ENCODE data around the gene RNF166.

The RNF166 gene

DNA sequence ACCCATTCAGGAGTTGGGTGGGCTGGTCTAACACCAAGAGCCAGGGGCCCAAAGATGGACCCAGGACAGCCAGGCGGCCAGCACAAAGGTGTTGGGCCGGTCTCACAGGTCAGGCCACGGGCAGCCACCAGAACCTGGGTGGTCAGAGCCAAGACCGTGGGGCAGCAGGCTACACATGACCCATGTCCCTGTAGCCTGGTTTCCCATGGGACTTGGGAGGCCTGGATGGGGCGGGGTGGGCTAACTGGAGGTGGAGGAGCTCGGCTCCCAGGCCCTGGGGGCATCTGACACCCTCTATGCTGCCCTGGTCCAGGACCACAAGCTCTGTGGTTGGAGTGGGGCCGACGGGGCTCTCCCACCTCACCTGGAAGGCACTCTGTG lies 17.3 kb upstream of the RNF166 start:
- DNase-seq: no peak

DNA sequence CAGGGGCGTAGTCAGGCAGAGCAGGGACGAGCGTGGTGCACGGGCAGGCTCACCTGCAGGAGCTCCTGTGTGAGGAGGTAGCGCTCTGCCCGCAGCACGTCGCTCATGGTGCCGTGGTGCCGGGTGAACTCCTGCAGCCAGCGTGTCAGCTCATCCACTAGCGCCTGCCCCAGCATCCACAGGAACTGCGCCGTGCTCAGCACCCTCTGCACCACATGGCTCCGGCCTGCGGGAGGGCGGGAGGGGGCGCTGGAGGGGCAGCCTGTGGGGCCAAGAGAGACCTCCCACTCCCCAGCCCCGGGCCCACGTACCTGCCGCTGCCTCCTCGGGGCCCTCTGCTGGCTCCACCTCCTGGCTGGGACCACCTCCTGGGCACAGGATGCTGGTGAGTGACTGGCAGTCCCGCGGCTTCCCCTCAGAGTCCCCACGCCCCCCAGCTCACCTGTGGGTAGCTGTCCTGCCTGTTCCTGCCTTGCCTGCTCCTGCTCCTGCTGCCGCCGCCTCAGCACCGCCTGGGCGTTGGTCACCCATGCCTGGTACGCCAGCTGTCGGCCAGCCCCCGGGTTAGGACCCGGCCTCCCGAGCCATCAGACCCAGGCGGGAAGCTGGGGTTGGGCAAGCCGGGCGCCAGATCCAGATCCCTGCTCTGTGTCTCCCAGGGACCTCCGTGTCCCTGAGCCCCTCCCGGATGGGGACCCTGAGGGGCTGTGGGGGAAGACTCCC lies 16.7 kb upstream of the RNF166 start:
- no peak for DNase-seq

DNA sequence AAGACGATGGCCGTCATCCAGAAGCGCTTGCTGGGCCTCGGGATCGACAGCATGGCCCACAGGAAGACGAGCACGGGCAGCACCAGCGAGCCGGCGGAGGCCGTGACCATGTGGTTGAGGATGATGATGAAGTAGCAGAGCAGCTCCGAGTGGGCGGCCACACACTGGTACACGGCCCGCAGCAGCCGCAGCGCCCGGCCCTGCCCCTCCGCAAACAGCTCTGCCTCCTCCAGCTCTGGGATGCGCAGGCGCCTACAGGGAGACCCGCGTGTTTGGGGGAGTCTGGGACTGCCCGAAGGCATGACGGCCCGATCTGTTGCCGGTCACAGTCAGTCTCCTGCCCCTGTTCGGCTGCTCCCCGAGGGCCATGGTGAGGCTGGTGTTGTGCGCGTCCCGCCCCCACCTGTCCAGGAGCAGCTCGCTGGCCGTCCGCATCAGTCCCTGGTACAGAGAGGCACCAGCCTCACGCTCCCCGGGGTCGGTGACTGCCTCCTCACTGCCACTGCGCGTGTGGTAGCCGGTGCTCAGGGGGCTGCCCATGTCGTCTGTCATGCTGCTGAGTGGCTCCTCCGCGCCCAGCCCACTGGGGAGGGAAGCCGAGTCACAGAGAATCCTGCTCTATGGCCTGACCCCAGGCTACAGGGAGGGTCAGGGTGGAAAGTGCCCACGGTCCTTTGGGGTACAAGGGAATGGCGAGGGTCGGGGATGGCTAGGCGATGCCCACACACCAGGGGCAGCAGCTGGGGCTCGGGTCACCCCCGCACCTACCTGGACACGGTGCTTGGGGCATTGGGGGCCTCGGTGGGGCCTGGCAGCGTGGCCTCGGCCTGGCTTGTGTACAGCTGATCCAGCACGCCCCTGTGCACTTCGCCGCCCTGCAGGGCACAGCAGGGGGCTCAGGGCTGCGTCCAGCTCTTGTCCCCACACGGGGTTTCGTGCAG lies 15.9 kb upstream of the RNF166 start:
- DNase-seq: no peak

DNA sequence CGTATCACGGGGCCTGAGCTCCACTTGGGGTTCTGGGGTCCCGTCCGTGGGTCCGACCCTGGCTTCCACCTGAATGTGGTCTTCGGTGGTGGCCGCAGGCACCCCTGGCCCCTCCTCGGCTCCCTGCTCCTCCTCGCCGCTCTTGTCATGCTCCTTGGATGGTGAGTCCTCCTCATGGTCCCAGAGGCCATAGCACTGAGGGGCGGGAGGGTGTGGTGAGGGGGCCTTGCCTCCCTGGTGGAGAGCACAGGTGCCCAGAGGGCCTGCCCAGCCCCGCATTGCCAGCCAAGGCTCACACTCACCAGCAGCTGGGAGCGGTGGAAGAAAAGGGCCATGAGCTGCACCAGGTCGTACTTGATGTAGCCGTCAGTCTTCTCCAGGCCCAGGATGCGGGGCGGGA lies 15.0 kb upstream of the RNF166 start:
- no peak for DNase-seq

DNA sequence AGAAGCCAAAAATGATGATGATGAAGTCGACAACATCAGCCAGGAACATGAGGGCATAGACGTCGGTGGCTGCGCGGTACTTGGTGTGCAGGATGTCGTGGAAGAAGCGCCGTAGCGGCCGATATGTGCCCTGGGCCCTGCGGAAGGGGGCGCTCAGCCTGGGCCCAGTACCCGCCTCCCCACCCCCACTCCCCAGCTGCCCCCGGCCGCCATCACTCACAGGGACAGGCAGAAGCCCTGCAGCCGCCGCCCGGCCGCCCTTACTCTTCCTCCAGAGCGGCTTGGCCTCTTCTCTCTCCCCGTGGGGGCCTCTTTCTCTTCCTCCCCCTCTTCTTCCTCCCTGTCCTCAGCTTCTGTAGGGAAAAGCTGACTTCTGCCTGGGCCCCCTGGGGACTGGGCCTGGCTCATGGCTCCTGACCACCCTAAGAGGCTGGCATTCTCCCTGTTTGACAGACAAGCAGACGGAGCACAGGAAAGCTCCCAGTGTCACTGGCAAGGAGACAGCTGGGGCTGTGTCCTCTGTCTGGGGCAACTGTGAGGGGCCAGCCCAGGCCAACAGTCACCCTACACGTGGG lies 14.3 kb upstream of the RNF166 start:
- no peak for DNase-seq

DNA sequence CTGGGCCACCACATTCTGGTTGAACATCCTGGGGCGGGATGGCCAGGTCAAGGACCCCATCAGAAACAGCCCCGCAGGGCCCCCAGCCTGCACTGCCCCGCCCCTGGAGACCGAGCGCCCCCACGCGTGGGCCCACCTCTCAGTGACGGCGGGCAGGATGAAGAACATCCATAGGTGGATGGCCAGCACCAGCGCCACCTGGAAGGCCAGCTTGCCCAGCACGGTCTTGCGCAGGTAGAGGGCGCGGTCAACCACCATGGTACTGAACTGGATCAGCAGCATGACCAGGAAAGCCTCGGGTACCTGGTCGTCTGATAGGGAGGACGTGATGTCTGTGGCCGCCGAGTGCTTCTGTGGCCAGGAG lies 13.7 kb upstream of the RNF166 start:
- DNase-seq: no peak

DNA sequence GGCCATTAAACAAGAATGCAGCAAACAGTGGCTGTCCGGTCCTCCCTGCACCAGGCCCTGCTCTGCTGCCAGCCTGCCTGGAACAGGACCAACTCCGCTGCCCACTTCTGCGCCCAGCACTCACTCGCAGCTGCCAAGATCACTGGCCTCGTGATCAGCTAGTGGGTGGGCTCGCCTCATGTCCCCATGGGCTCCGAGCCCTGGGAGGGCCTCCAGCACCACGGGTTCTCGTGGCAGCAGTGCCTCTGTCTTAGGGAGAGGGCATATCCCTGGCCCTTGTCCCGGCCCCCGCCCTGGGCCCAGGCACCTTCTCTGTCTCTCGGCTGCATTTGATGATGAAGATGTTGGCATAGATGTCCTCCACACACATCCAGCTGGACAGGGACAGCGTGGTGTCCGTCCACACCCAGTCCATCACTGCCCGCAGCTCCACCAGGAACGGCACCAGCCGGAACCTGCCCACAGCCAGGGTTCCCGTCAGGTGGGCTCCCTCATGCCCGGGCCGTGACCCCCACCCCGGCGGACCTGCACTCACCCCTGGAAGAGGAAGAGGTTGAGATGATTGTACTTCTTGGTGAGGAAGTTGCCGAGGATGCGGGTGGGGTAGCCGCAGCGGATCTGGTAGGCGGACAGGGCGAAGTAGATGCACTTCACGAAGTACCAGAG lies 13.2 kb upstream of the RNF166 start:
- DNase-seq: no peak

DNA sequence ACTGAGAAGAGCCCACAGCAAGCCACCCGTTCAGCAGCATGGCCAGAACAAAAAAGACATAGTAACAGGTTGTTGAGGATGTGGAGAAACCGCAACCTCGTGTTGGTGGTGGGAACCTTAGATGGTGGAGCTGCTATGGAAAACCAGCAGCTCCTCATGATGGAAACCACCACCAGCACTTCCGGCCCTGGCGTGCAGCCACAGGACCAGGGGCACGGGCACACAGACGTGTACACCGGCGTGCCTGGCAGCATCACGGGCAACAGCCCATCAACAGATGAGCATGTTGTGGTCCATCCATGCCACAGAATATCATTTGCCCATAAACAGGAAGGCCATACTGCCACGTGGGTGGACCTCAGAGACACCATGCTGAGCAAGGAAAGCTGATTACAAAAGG lies 12.0 kb upstream of the RNF166 start:
- no peak for DNase-seq

DNA sequence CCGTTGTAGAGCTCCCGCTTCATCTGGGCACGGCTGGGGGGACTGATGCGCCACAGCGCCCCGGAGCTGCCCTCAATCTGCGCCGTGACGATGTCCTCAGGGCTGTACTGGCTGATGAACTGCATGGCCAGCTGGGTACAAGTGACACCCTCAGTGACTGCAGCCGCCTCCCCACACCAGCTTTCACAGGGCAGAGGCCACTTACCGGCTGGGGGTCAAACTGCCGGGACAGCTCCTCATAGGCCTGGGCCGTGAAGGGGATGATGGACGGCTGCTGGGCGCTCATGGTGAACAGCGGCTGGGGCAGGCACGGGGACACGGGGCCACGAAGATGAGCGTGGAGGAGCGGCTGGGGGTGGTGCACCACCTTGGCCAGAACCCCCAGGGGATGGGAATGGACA lies 10.4 kb upstream of the RNF166 start:
- no peak for DNase-seq

DNA sequence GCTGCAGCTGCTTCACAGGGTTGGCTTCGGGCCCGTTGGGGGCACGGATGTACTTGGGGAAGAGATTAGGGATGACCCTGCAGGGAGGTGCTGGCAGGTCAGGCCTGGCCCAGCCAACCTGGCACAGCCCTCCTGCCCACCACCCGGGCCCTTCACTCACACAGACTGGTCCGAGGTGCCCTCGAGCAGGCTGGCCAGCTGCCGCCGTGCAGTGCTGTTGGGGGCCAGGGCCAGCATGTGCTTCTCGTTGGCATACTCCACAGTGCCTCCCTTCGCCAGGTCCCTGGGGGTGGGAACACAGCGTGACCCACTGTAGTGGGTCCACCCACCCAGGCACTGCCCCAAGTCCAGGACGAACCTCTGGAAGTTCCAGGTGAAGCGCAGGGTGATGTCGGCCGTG lies 10.0 kb upstream of the RNF166 start:
- DNase-seq: no peak

DNA sequence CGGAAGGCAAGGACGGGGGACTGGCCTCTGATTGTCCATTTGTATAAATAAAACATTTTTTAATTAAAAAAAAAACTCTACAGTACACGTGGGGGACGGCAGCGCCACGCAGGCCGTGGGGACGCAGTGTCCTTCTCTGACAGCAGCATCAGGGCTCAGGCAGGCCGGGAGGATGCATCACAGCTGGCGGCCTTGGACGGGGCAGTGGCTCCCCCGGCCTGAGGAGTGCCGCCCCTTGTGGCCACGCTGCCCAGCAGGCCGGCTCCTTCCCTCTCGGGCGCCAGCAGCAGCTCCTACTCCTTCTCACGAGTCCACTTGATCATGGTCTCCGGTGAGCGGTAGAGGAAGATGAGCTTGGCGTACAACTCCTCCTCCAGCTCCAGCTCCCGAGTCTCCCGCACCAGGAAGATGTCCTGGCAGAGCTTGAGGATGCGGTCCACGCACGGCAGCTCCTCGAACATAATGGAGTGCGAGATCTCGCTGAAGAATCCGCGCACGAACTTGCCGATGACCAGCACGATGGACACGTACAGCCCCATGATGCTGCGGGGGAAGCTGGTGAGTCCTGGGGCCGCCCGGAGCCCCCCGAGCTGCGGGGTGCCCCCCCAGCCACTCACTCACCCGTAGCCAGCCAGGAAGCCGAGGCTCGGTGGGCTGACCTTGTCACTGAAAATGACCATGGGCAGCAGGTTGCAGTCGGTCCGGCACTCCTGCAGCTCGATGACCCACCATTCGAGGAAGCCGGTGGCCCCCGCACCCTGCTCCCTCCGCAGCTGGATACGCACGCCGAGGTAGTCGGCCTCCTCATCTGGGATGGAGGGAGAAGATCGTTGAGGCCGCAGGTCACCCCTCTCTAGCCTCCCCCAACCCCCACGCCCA lies 9.3 kb upstream of the RNF166 start:
- DNase-seq: no peak

DNA sequence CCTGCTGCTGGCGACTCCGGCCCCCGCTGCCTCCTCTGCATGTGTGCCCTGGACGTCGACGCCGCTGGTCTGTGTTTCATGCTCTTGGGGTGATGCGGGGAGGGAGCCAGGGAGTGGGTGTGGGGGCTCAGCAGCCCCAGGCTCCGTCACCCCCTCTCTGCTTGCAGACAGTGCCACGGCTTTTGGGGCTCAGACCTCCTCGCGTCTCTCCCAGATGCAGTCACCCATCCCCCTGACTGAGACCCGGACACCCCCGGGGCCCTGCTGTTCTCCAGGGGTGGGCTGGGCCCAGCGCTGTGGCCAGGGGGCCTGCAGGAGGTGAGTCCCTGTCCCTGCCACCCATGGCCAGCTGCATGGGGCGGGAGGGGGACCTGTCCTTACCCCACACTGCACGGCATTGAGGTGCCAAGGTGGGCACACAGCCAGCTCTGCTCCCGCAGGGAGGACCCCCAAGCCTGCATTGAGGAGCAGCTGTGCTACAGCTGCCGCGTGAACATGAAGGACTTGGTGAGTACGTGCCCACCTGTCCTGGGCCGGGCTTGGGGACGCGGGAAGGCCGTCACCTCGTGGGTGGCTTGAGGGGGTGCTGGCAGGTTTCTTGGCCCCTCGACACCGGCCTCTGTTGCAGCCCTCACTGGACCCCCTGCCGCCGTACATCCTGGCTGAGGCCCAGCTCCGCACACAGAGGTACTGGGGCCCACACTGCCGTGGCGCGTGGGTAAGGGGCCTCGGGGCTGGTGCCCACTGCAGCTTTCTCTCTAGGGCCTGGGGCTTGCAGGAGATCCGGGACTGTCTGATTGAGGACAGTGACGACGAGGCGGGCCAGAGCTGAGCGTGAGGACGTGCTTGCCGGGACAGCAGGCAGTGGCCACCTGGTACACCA lies 8.5 kb upstream of the RNF166 start:
- no peak for DNase-seq

DNA sequence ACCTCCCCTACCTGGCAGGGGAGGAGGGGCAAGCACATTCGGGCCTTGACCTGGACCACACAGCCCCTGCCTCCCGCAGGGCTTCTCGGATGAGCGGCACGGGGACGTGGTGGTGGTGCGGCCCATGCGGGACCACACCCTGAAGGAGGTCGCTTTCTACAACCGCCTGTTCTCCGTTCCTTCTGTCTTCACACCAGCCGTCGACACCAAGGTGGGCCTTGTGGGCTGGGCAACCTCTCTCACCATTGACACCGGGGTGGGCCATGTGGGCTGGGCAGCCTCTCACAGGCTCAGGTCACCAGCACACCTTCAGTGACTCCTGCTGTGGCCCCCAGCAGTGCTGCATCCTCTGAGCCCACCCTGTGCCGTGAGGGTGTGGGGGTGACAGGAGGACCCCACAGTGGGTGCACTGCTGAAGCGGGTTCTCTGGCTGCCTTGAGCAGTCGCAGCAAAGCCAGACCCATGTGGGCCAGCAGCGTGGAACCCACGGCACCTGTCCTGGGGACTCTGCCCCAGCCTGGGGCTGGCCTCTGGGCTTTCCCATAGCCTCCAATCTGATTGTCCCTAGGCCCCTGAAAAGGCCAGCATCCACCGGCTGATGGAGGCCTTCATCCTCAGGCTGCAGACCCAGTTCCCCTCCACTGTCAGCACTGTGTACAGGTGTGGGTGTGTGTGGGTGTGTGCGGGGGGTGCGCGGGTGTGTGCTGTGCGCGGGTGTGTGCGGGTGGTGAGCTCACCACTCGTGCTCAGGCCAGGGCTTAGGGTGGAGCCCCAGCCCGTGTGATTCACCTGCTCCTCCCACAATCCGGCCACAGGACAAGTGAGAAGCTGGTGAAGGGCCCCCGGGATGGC lies 7.6 kb upstream of the RNF166 start:
- no peak for DNase-seq

DNA sequence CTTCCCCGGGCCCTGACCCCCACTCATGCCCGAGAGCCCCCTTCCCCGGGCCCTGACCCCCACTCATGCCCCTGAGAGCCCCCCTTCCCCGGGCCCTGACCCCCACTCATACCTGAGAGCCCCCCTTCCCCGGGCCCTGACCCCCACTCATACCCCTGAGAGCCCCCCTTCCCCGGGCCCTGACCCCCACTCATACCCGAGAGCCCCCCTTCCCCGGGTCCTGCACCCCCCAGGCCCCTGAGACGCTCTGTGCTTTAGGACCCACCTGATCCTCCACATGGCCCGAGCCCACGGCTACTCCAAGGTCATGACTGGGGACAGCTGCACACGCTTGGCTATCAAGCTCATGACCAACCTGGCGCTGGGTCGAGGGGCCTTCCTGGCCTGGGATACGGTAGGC lies 6.8 kb upstream of the RNF166 start:
- no peak for DNase-seq

DNA sequence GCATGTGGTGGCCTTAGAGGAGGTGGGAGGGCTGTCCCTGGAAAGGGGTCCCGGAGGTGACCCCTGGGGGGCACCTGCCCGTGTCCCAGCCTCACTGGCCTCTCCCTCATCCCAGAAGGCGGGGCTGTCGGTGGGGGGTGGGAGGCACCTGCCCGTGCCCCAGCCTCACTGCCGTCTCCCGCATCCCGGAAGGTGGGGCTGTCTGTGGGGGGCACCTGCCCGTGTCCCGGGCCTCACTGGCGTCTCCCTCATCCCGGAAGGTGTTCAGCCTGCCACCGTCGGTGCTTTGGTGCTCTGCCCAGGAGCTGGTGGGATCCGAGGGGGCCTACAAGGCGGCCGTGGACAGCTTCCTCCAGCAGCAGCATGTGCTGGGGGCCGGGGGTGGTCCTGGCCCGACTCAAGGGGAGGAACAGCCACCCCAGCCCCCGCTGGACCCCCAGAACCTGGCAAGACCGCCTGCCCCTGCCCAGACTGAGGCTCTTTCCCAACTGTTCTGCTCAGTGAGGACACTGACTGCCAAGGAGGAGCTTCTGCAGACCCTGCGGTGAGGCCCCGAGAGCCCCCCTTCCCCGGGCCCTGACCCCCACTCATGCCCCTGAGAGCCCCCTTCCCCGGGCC lies 6.3 kb upstream of the RNF166 start:
- DNase-seq: no peak

DNA sequence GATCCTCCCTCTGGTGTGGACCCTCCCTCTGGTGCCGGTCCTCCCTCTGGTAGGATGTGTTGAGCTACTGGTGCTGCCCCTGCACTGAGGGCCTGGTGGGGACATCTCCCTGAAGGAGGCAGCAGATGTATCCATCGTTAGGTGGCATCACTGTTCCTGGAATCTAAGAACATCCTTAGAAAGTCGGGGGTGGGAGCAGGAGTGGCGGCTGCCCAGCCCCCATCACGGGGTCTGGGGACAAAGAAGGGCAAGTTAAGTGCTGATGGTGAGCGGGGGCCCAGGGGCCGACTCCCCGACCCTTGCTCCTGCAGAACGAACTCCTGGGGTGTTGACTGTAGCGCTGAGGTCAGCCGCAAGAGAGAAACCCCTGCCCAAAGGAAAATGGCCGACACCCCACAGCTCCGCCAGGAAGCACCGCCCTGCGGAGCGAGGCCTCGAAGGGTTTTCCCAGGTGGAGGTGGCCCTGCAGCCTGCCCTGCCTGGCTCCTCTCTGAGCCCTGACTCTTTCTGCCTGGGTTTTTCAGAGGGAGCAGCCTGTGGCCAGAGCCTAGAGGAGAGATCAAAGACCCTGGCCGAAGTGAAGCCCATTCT lies 5.6 kb upstream of the RNF166 start:
- no peak for DNase-seq

DNA sequence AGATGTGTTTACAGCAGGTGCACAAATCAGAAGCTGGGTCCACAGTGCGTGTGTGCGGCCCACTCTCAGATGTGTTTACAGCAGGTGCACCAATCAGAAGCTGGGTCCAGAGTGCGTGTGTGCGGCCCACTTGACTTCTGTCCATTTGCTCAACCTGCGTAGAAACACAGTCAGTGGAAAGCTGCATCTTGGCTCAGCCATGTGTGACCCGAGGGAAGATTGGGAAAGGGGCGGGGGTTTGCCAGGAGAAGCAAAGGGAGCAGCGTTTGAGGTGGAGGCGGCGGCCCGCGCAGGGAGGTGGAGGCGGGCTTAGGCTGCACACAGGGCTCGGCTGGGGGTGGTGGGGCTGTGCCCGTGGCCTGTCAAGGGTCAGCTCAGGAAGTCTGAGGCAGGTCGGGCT lies 4.3 kb upstream of the RNF166 start:
- no peak for DNase-seq

DNA sequence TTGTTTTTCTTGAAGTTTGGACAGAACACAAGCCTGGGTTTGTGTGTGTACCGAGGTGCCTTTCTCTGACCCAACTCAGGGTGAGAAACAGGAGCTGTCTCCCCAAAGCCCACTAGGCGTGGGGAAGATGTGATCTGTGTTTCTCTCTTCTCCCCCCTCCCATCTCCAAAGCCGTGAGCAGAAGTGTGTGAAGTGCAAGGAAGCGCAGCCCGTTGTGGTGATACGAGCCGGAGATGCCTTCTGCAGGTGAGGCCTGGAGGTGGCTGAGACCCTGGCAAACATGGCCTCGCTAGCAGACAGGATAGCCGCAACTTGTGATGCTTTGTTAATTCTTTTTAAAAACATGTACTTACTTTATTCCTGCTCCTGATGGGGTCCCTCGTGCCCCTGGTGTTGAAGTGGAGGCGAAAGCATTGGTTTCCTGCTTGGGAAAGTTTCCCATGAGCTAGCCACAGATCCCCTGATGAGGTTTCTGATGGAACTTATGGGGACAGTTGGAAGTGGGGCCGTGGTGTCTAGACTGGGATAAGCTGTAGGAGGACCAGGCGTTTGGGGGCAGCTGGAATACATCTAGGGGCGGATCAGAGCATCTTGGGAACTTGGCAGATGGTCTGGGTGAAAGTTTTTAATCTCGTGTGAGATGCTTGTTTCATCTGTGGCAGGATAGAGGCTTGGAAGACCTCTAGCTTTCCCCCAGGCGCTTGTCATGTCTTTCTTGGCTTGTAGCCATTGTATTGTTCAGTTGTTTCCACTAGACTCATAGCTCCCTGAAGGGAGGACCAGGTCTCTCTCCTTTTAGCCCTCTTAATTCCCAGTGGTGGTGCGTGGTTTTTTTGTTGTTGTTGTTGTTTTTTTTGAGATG lies 988 bp upstream of the RNF166 start:
- DNase-seq: peak; percentile 45

DNA sequence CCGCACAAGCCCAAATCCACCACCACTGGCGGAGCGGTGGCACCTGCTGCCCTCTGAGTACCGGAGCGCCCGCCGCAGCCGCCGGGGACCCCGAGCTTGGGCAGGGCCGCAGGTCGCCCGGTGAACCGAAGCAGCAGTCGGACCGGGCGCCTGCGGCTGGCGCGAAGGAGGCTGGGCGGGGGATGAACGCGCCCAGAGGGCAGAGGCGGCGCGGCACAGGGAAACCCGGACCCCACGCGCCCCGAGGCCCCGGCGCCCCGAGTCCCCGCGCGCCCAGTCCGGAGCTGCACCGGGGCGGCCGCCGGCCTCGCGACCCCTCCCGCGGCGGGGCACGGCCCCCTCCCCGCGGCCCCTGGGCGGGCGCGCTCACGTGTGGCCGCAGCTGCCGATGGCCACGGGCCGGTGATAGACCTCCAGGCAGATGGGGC lies 393 bp downstream of the RNF166 start:
- DNase-seq: peak; percentile 26

Data from hematopoietic multipotent progenitor cell treated with erythropoietin and hydrocortisone succinate and interleukin-3 and kit ligand, for 8 days (in vitro differentiated cells).